ENCODE measurements around the gene CORO2B.

GRCh38 chr15:68606375-68606774 lies 27.6 kb downstream of the CORO2B start:
- TF ChIP-seq CTCF (IDR thresholded peaks at IDR 0.05; ENCODE audit: insufficient read depth, low read length) (no peak), GABPA (IDR thresholded peaks at IDR 0.05; ENCODE audit: low read depth) (no peak), POLR2AphosphoS5 (IDR thresholded peaks at IDR 0.05; ENCODE audit: low read depth) (no peak)
